MM.1S (cell line): ENCODE measurements around the gene ASIC2.

Source experiments
- DNase-seq: peaks from one replicate; pipeline ENCODE4 v3.0.0-alpha.2; 2015
- H2AFZ ChIP-seq: fragments of 300-600 bp; sonication (generic); 2 replicates; pipeline ENCODE4 v1.6.0; 2016; ENCODE audit warnings: antibody characterized with exemption, low read length
- H3F3A ChIP-seq: fragments of 300-600 bp; sonication (generic); 2 replicates; pipeline ENCODE4 v1.6.1; 2016; ENCODE audit warnings: mild to moderate bottlenecking, antibody characterized with exemption, low read length, moderate library complexity, mixed read lengths; ENCODE audit not compliant: insufficient read depth
- H3K27ac ChIP-seq: fragments of 300-600 bp; sonication (generic); 2 replicates; pipeline ENCODE4 v1.5.1; 2016; ENCODE audit warnings: mild to moderate bottlenecking, low read length
- H3K27me3 ChIP-seq: fragments of 300-600 bp; sonication (generic); replicated peaks from 2 replicates; pipeline ENCODE4 v1.6.0; 2016; ENCODE audit warnings: low read length; ENCODE audit not compliant: insufficient read depth
- H3K36me3 ChIP-seq: fragments of 300-600 bp; sonication (generic); replicated peaks from 2 replicates; pipeline ENCODE4 v1.6.1; 2016; ENCODE audit warnings: mild to moderate bottlenecking, low read length, mixed read lengths; ENCODE audit not compliant: insufficient read depth
- H3K4me1 ChIP-seq: fragments of 300-600 bp; sonication (generic); 2 replicates; pipeline ENCODE4 v1.6.1; 2016; ENCODE audit warnings: low read length, mixed read lengths
- H3K4me2 ChIP-seq: fragments of 300-600 bp; sonication (generic); 2 replicates; pipeline ENCODE4 v1.6.0; 2016; ENCODE audit warnings: low read depth, low read length
- H3K4me3 ChIP-seq: fragments of 300-600 bp; sonication (generic); 2 replicates; pipeline ENCODE4 v1.5.1; 2016; ENCODE audit warnings: low read length, mixed read lengths
- H3K79me2 ChIP-seq: fragments of 300-600 bp; sonication (generic); 2 replicates; pipeline ENCODE4 v1.6.1; 2016; ENCODE audit warnings: mixed run types, low read length, mixed read lengths
- H3K9ac ChIP-seq: fragments of 300-600 bp; sonication (generic); 2 replicates; pipeline ENCODE4 v1.6.1; 2016; ENCODE audit warnings: low read length, mixed read lengths
- H3K9me2 ChIP-seq: fragments of 300-600 bp; sonication (generic); replicated peaks from 2 replicates; pipeline ENCODE4 v1.6.1; 2016; ENCODE audit warnings: mild to moderate bottlenecking, low read length, mixed read lengths; ENCODE audit not compliant: insufficient read depth
- H3K9me3 ChIP-seq: fragments of 300-600 bp; sonication (generic); replicated peaks from 2 replicates; pipeline ENCODE4 v1.6.1; 2016; ENCODE audit warnings: mild to moderate bottlenecking, low read length, mixed read lengths; ENCODE audit not compliant: insufficient read depth
- H4K20me1 ChIP-seq: fragments of 300-600 bp; sonication (generic); 2 replicates; pipeline ENCODE4 v1.6.1; 2016; ENCODE audit warnings: mild to moderate bottlenecking, low read length, moderate library complexity, mixed read lengths; ENCODE audit not compliant: insufficient read depth
- EZH2 ChIP-seq: fragments of 300-600 bp; sonication (generic); optimal IDR thresholded peaks from 2 replicates; pipeline ENCODE3; 2017; ENCODE audit warnings: low read depth, mild to moderate bottlenecking, antibody characterized with exemption, low read length, mixed read lengths
- EZH2phosphoT487 ChIP-seq: fragments of 300-600 bp; sonication (generic); IDR thresholded peaks from 2 replicates; pipeline ENCODE4 v1.6.1; 2018; ENCODE audit warnings: antibody characterized with exemption, low read length
- TF ChIP-seq, protein P1 (sequence below): fragments of 300-600 bp; sonication (generic); IDR thresholded peaks from 2 replicates; pipeline ENCODE4 v1.5.1; 2016; ENCODE audit warnings: antibody characterized with exemption, low read length, mixed read lengths

Gene ASIC2

DNA sequence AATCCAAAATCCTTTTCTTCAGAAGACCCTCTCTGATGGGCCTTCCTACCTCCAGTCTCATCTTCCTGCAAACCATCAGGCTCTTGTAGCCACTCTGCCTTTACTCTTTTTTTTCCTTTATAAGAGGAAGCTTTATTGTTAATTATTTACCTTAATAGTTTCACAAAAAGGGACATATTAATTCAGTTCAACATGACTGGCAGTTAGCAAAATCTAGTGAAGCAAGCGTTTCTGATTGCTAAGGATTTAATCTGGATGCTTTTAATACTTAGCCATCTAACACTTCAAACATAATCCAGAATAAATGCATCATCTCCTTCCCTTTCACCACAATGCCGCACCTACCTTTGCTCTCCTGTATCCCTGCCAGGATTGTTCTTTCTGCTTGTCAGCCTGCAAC, 239.4 kb downstream of the ASIC2 start:
- no peaks in the 10 kb centered on the region for H3K27me3 ChIP-seq
- no peak overlapping the region for H3K9ac ChIP-seq
- H2AFZ ChIP-seq, result no peak overlapping the region
- no peaks in the 10 kb centered on the region for H3K79me2 ChIP-seq
- H3K27ac ChIP-seq, result no peak overlapping the region
- H3K9me3 ChIP-seq, result no peaks in the 10 kb centered on the region
- no peaks in the 10 kb centered on the region for H3K4me1 ChIP-seq
- no peaks in the 10 kb centered on the region for H3K9me2 ChIP-seq
- no peaks in the 10 kb centered on the region for H4K20me1 ChIP-seq
- H3F3A ChIP-seq, result no peaks in the 10 kb centered on the region
- H3K36me3 ChIP-seq, result no peaks in the 10 kb centered on the region
- no peak overlapping the region for H3K4me2 ChIP-seq
- TF ChIP-seq EZH2phosphoT487, result no peak
- TF ChIP-seq, protein P1, sequence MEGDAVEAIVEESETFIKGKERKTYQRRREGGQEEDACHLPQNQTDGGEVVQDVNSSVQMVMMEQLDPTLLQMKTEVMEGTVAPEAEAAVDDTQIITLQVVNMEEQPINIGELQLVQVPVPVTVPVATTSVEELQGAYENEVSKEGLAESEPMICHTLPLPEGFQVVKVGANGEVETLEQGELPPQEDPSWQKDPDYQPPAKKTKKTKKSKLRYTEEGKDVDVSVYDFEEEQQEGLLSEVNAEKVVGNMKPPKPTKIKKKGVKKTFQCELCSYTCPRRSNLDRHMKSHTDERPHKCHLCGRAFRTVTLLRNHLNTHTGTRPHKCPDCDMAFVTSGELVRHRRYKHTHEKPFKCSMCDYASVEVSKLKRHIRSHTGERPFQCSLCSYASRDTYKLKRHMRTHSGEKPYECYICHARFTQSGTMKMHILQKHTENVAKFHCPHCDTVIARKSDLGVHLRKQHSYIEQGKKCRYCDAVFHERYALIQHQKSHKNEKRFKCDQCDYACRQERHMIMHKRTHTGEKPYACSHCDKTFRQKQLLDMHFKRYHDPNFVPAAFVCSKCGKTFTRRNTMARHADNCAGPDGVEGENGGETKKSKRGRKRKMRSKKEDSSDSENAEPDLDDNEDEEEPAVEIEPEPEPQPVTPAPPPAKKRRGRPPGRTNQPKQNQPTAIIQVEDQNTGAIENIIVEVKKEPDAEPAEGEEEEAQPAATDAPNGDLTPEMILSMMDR, result no peak
- no peak for DNase-seq
- H3K4me3 ChIP-seq, result no peak overlapping the region

DNA sequence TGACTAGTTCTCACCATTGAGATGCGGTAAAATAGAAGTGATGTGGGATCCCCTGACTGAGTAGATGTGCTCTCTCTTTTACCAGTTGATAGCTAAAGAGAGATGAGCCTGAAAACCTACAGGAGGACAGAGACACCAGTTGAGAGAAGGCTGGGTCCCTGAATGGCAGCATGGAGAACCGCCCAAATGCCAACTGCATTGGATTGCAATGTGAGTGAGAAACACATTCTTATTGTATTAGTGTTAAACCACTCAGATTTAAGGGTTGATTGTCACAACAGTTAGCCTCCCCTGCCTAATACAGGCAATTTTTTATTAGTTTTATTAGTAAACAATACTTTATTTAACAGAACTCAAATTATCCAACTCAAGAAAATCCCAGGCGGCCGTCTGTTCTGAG, 240.2 kb downstream of the ASIC2 start:
- H3K27ac ChIP-seq, result no peak overlapping the region
- H2AFZ ChIP-seq, result no peak overlapping the region
- no peaks in the 10 kb centered on the region for H3K79me2 ChIP-seq
- H3K4me2 ChIP-seq, result no peak overlapping the region
- H3K36me3 ChIP-seq, result no peaks in the 10 kb centered on the region
- no peaks in the 10 kb centered on the region for H3K9me3 ChIP-seq
- H3K4me1 ChIP-seq, result no peaks in the 10 kb centered on the region
- no peak for TF ChIP-seq EZH2phosphoT487
- no peak for TF ChIP-seq EZH2
- TF ChIP-seq, protein P1, result no peak
- no peak overlapping the region for H3K4me3 ChIP-seq
- H3F3A ChIP-seq, result no peaks in the 10 kb centered on the region
- no peaks in the 10 kb centered on the region for H3K27me3 ChIP-seq
- H3K9ac ChIP-seq, result no peak overlapping the region
- DNase-seq, result no peak
- no peaks in the 10 kb centered on the region for H3K9me2 ChIP-seq
- H4K20me1 ChIP-seq, result no peaks in the 10 kb centered on the region

DNA sequence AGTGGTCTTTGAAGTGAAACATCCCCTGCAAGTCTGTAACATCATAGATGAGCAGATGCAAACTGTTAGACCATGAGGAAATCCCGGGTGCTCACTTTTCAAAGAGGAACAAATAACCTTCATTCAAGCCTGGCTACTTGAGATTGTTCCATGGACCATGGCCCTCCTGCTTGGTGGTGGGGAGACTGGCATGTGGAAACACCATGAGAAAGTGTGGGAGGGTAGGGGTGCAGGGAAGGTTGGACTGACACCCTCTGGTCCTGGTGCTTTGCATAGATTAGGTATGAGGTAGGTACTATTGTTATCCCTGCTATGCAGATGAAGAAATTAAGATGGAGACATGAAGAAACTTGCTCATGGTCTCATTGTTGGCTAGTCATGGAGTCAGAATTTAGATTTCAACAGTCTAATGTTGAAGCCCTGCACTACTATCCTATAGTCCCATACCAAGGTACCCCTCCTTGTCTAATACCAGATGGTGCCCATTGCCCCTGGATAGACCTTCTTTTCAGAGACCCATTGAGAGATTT, 242.4 kb downstream of the ASIC2 start:
- Histone ChIP-seq H3K27me3 (no peaks in the 10 kb centered on the region), H3K79me2 (no peaks in the 10 kb centered on the region), H3K36me3 (no peaks in the 10 kb centered on the region), H3K27ac (no peak overlapping the region), H2AFZ (no peak overlapping the region), H4K20me1 (no peaks in the 10 kb centered on the region), H3K4me2 (no peak overlapping the region), H3K4me1 (no peaks in the 10 kb centered on the region), H3K9me3 (no peaks in the 10 kb centered on the region), H3K4me3 (no peak overlapping the region), H3K9me2 (no peaks in the 10 kb centered on the region), H3K9ac (no peak overlapping the region), H3F3A (no peaks in the 10 kb centered on the region)
- no peak for TF ChIP-seq EZH2
- TF ChIP-seq EZH2phosphoT487, result no peak
- TF ChIP-seq, protein P1, result no peak
- DNase-seq, result no peak
